Vagina (tissue), 2 donors: ENCODE results near the gene POLN.

Experiments
- POLR2A ChIP-seq, 2 donors: fragments of 450-650 bp; IDR thresholded peaks; one replicate each; pipeline ENCODE4 v1.6.1; 2017; ENCODE audit warnings: antibody characterized with exemption in 2 of 2, mild to moderate bottlenecking in 2 of 2, moderate library complexity in 2 of 2
- TF ChIP-seq, protein P1 (sequence below), 3 experiments: fragments of 450-650 bp in 2 of 3; fragments of 200-600 bp in 1 of 3; sonication (generic) in 1 of 3; IDR thresholded peaks; one replicate each; pipeline ENCODE4 v1.5.1; 2017 to 2019; ENCODE audit warnings: antibody characterized with exemption in 3 of 3, mild to moderate bottlenecking in 2 of 3, moderate library complexity in 2 of 3

DNA sequence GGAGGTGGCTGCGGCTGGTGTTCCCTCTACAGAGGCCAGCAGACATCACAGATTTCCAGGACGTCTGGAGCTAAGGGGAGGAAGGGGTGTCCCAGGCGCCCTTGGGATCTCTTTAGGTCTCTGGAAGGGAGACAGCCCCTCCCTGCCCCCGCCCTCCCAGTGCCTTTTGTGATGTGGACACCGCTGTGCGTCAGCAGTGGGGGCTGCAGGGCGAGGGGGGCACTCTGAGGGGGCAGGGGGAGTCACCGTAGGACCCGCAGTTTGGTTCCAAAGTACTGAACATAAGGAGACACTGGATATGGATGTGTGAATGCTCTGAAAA, 45.6 kb upstream of the POLN start:
- no peak for TF ChIP-seq POLR2A (IDR thresholded peaks at IDR 0.05)
- TF ChIP-seq, protein P1, sequence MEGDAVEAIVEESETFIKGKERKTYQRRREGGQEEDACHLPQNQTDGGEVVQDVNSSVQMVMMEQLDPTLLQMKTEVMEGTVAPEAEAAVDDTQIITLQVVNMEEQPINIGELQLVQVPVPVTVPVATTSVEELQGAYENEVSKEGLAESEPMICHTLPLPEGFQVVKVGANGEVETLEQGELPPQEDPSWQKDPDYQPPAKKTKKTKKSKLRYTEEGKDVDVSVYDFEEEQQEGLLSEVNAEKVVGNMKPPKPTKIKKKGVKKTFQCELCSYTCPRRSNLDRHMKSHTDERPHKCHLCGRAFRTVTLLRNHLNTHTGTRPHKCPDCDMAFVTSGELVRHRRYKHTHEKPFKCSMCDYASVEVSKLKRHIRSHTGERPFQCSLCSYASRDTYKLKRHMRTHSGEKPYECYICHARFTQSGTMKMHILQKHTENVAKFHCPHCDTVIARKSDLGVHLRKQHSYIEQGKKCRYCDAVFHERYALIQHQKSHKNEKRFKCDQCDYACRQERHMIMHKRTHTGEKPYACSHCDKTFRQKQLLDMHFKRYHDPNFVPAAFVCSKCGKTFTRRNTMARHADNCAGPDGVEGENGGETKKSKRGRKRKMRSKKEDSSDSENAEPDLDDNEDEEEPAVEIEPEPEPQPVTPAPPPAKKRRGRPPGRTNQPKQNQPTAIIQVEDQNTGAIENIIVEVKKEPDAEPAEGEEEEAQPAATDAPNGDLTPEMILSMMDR (IDR thresholded peaks at IDR 0.05), result no peak
